Calu3 (cell line): ENCODE results near the gene CLIC3. TPM values are rescaled to one million over a fixed set of nuclear protein-coding genes. Genes with fewer than 3 reads are reported as not detected.

Experiments used
- BruUV-seq: library from RNA; stranded (reverse); fragments of 400-500 nt; replicated peaks from 2 replicates; lab custom pipeline; 2021; lab: Mats Ljungman, UMichigan
- CTCF ChIA-PET: fragments of 300-600 bp; sonication (Branson Sonifier 250); formaldehyde crosslinking; loops from one replicate; lab custom pipeline; 2022; ENCODE audit warnings: antibody characterized with exemption; lab: Charles Lee
- DNase-seq: peaks from one replicate; pipeline ENCODE4 v3.0.0; 2022
- H3K27ac Mint-ChIP-seq: one replicate; pipeline ENCODE4 v1.8.0; 2022; ENCODE audit warnings: mixed read lengths; ENCODE audit not compliant: unreplicated experiment
- H3K27me3 Mint-ChIP-seq: one replicate; pipeline ENCODE4 v1.8.0; 2022; ENCODE audit warnings: mixed read lengths; ENCODE audit not compliant: unreplicated experiment
- H3K36me3 Mint-ChIP-seq: one replicate; pipeline ENCODE4 v1.8.0; 2022; ENCODE audit warnings: mild to moderate bottlenecking, moderate library complexity, mixed read lengths; ENCODE audit not compliant: insufficient read depth, unreplicated experiment
- H3K4me1 Mint-ChIP-seq: one replicate; pipeline ENCODE4 v1.8.0; 2022; ENCODE audit warnings: mild to moderate bottlenecking, low read depth, mixed read lengths; ENCODE audit not compliant: unreplicated experiment
- H3K4me3 Mint-ChIP-seq: one replicate; pipeline ENCODE4 v1.8.0; 2022; ENCODE audit warnings: mild to moderate bottlenecking, low read depth, moderate library complexity, mixed read lengths; ENCODE audit not compliant: unreplicated experiment
- H3K9me3 Mint-ChIP-seq: one replicate; pipeline ENCODE4 v1.8.0; 2022; ENCODE audit warnings: low read depth, mixed read lengths; ENCODE audit not compliant: unreplicated experiment
- intact Hi-C: fragments of 100-400 bp; cut with micrococcal nuclease; formaldehyde crosslinking; loops from one replicate; pipeline ENCODE4 v1.10.0; 2022; ENCODE audit not compliant: unreplicated experiment
- total RNA-seq: library from RNA; stranded (reverse); gene quantifications from 2 replicates; pipeline ENCODE4 v1.2.3, GENCODE V29; 2022
- TF ChIP-seq, protein P1 (sequence below): fragments of 200-600 bp; IDR thresholded peaks from one replicate; pipeline ENCODE4 v1.8.0; 2022; ENCODE audit warnings: antibody characterized with exemption; ENCODE audit not compliant: unreplicated experiment

CLIC3 gene
- total RNA-seq, 1 experiment from 2014 or later: 0.35 TPM

DNA sequence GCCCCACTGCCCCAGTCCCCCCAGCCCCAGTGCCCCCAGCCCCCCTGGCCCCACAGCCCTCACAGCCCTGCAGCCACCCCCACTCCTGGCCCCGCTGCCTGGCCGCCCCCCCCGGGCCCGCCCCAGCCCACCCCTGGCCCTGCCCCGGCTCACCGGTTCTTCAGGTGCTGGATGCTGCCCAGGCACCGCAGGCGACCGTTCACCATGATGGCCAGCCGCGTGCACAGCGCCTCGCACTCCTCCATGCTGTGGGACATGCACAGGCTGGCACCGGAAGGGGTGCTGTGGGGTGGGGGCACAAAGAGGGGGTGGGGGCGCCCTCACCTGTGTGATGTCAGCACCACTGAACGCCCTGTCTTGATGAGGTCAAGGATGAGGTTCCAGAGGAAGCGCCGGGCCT, 12.8 kb upstream of the CLIC3 start:
- Mint-ChIP-seq H3K9me3 (peaks cover 5% of the 10 kb centered on the region), H3K36me3 (peaks cover 9% of the 10 kb centered on the region), H3K27me3 (no peaks in the 10 kb centered on the region), H3K4me3 (no peak overlapping the region), H3K27ac (no peak overlapping the region), H3K4me1 (no peaks in the 10 kb centered on the region)
- TF ChIP-seq, protein P1, sequence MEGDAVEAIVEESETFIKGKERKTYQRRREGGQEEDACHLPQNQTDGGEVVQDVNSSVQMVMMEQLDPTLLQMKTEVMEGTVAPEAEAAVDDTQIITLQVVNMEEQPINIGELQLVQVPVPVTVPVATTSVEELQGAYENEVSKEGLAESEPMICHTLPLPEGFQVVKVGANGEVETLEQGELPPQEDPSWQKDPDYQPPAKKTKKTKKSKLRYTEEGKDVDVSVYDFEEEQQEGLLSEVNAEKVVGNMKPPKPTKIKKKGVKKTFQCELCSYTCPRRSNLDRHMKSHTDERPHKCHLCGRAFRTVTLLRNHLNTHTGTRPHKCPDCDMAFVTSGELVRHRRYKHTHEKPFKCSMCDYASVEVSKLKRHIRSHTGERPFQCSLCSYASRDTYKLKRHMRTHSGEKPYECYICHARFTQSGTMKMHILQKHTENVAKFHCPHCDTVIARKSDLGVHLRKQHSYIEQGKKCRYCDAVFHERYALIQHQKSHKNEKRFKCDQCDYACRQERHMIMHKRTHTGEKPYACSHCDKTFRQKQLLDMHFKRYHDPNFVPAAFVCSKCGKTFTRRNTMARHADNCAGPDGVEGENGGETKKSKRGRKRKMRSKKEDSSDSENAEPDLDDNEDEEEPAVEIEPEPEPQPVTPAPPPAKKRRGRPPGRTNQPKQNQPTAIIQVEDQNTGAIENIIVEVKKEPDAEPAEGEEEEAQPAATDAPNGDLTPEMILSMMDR: no peak
- no peak for DNase-seq
- BruUV-seq: no TSS peak
- CTCF ChIA-PET: no interaction called here
- intact Hi-C loops: no loop called here

DNA sequence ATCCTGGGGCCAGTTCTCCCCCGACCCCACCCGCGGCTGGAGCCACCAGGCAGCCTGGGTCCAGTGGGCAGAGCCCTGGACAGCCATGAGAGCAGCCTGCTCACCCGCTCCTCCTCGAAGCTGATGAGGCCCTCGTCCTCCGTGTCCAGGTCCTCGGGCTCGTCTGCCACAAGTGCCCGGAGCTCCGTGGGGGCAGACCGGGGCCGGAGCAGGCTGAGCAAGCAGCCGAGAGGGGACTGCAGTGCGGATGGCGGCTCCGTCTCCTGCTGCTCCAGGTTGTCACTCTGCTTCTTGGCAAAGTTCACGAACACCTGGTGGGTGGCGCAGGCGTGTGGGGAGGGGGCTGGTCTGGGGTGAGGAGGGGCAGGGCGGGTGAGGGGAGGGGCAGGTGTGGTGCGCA, 11.9 kb upstream of the CLIC3 start:
- intact Hi-C loops: no loop called here
- Mint-ChIP-seq H3K27me3 (no peaks in the 10 kb centered on the region), H3K4me1 (no peaks in the 10 kb centered on the region), H3K9me3 (peaks cover 5% of the 10 kb centered on the region), H3K27ac (no peak overlapping the region), H3K4me3 (no peak overlapping the region), H3K36me3 (peaks cover 9% of the 10 kb centered on the region)
- DNase-seq: no peak
- CTCF ChIA-PET: no interaction called here
- no TSS peak for BruUV-seq
- TF ChIP-seq, protein P1: no peak

DNA sequence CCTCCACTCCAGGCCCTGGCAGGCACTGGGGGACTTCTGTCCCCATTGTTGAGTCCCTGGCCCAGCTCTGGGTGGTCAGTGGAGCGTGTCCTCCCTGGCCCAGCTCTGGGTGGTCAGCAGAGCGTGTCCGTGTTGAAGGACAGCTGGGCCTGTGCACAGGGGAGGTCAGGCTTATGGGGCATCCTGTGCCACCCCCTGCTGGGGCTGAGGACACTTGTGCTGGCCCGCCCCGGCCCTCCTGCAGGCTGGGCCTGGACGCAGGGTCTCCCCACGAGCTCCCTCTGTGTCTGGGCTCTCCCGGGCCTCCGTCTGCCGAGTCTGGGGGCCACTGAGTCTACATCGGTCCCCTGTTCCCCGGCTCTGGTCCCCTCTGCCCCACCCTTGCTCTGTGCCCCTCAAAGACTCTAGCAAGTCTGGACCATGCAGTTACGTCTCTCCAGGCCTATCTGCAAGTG, 11.5 kb upstream of the CLIC3 start:
- Mint-ChIP-seq H3K9me3 (peaks cover 5% of the 10 kb centered on the region), H3K27ac (no peak overlapping the region), H3K27me3 (no peaks in the 10 kb centered on the region), H3K4me3 (no peak overlapping the region), H3K36me3 (peaks cover 9% of the 10 kb centered on the region), H3K4me1 (no peaks in the 10 kb centered on the region)
- no TSS peak for BruUV-seq
- no peak for DNase-seq
- CTCF ChIA-PET: no interaction called here
- TF ChIP-seq, protein P1: no peak
- intact Hi-C loops: no loop called here

DNA sequence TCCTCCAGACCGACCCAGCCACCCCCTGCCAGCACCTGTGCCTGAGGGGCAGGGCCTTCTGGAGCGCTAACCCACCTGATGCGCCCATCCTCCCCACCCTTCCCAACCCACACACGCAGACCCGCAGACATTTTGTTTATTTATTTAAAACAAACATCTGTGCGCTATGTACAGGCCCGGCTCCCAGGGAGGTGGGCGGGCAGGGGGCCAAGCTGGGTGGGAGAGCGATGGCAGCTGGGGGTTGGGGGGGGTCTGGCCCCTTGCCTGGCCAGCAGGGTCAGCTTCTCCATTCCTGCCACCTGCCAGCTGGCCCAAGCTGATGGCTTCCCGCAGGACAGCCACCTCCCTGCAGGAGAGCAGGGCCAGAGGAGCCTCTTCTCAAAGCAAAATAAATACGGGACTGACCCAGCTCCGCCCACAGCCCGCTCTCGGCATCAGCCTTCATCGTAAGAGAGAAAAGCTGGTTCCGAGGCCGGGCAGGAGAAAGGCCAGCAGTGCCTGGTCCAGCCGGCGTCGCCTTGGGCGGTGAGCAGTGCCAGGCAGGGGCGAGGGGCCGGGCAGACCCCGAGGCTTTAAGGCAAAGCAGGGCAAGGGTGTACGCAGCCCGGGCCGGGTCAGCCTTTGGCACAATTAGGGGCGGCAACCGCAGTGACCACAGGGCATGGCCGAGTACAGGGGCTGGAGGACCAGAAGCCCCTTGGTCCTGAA, 10.9 kb upstream of the CLIC3 start:
- no peak overlapping the region for H3K4me3 Mint-ChIP-seq
- TF ChIP-seq, protein P1: no peak
- H3K27me3 Mint-ChIP-seq: no peaks in the 10 kb centered on the region
- no TSS peak for BruUV-seq
- H3K36me3 Mint-ChIP-seq: peaks cover 9% of the 10 kb centered on the region
- CTCF ChIA-PET: no interaction called here
- no peak for DNase-seq
- no peaks in the 10 kb centered on the region for H3K4me1 Mint-ChIP-seq
- H3K9me3 Mint-ChIP-seq: peaks cover 5% of the 10 kb centered on the region
- H3K27ac Mint-ChIP-seq: no peak overlapping the region
- intact Hi-C loops: no loop called here
